ENCODE data around the gene NHERF2. TPM values are rescaled to one million over a fixed set of nuclear protein-coding genes. Genes with fewer than 3 reads are reported as not detected.

NHERF2 gene
- total and polyA plus RNA-seq, 9 donors, result 6.3 to 118 (median 78.7) TPM

GRCh38 chr16:2066139-2066538, 39.4 kb downstream of the NHERF2 start:
- Histone ChIP-seq H3K4me3 (no peak overlapping the region), H3K36me3 (no peaks in the 10 kb centered on the region), H3K4me1 (ENCODE audit: insufficient read depth) (no peaks in the 10 kb centered on the region), H3K9me3 (no peaks in the 10 kb centered on the region), H3K27ac (no peak overlapping the region), H3K27me3 (no peaks in the 10 kb centered on the region)
- intact Hi-C loops (cut with DNase I), result no loop called here
- 95 to 96% (median 95%) methylated on average over 11 of the region's 11 CpGs for WGBS, 3 donors
- no peak for DNase-seq
- TF ChIP-seq POLR2A (IDR thresholded peaks at IDR 0.05) (no peak), EP300 (IDR thresholded peaks at IDR 0.05) (no peak), CTCF (IDR thresholded peaks at IDR 0.05) (no peak)

- H3K4me1 ChIP-seq (ENCODE audit: insufficient read depth), result no peaks in the 10 kb centered on the region
- H3K36me3 ChIP-seq, result no peaks in the 10 kb centered on the region
- H3K27ac ChIP-seq, result no peak overlapping the region
- WGBS, 3 donors, result 91 to 94% (median 94%) methylated on average over 27 to 29 of the region's 29 CpGs
- no peaks in the 10 kb centered on the region for H3K27me3 ChIP-seq
- intact Hi-C loops (cut with DNase I), result loop anchor here in 1 of 4 donors (10.0 kb wide), 1 partner anchor 64 kb away; the partner anchor contains the start of gene PKD1
- H3K9me3 ChIP-seq, result no peaks in the 10 kb centered on the region
- no peak for TF ChIP-seq CTCF (IDR thresholded peaks at IDR 0.05)
- TF ChIP-seq POLR2A (IDR thresholded peaks at IDR 0.05), result no peak
- no peak for TF ChIP-seq EP300 (IDR thresholded peaks at IDR 0.05)
- DNase-seq, result no peak
- no peak overlapping the region for H3K4me3 ChIP-seq
Measured at GRCh38 chr16:2070576-2071453, 44.1 kb downstream of the NHERF2 start.

GRCh38 chr16:2071454-2072202, 44.9 kb downstream of the NHERF2 start:
- Histone ChIP-seq H3K36me3 (no peaks in the 10 kb centered on the region), H3K9me3 (no peaks in the 10 kb centered on the region), H3K27me3 (no peaks in the 10 kb centered on the region), H3K27ac (no peak overlapping the region), H3K4me1 (ENCODE audit: insufficient read depth) (no peaks in the 10 kb centered on the region), H3K4me3 (no peak overlapping the region)
- no peak for DNase-seq
- TF ChIP-seq POLR2A (IDR thresholded peaks at IDR 0.05), result no peak
- 56 to 63% (median 62%) methylated on average over 30 to 34 of the region's 34 CpGs for WGBS, 3 donors
- intact Hi-C loops (cut with DNase I), result loop anchor here in 1 of 4 donors (10.0 kb wide), 1 partner anchor 63 kb away; the partner anchor contains the start of gene PKD1

GRCh38 chr16:2072926-2073325, 46.2 kb downstream of the NHERF2 start:
- Histone ChIP-seq H3K27ac (no peak overlapping the region), H3K9me3 (no peaks in the 10 kb centered on the region), H3K4me3 (no peak overlapping the region), H3K36me3 (no peaks in the 10 kb centered on the region), H3K27me3 (no peaks in the 10 kb centered on the region), H3K4me1 (ENCODE audit: insufficient read depth) (no peaks in the 10 kb centered on the region)
- intact Hi-C loops (cut with DNase I), result loop anchor here in 1 of 4 donors (10.0 kb wide), 1 partner anchor 62 kb away; the partner anchor contains the start of gene PKD1
- no peak for TF ChIP-seq POLR2A (IDR thresholded peaks at IDR 0.05)
- no peak for TF ChIP-seq CTCF (IDR thresholded peaks at IDR 0.05)
- no peak for TF ChIP-seq EP300 (IDR thresholded peaks at IDR 0.05)
- DNase-seq, result no peak
- 80 to 81% (median 81%) methylated on average over 8 of the region's 8 CpGs for WGBS, 3 donors
